C4-2B (cell line): Measurements from ENCODE around the gene GALNS.

Experiments
- CTCF ChIP-seq: fragments of 450-650 bp; conservative IDR thresholded peaks from 2 replicates; pipeline ENCODE4 v1.5.1; 2017; ENCODE audit warnings: mild to moderate bottlenecking
- ZFX ChIP-seq: fragments of 450-650 bp; IDR thresholded peaks from 2 replicates; pipeline ENCODE4 v1.6.1; 2017

DNA sequence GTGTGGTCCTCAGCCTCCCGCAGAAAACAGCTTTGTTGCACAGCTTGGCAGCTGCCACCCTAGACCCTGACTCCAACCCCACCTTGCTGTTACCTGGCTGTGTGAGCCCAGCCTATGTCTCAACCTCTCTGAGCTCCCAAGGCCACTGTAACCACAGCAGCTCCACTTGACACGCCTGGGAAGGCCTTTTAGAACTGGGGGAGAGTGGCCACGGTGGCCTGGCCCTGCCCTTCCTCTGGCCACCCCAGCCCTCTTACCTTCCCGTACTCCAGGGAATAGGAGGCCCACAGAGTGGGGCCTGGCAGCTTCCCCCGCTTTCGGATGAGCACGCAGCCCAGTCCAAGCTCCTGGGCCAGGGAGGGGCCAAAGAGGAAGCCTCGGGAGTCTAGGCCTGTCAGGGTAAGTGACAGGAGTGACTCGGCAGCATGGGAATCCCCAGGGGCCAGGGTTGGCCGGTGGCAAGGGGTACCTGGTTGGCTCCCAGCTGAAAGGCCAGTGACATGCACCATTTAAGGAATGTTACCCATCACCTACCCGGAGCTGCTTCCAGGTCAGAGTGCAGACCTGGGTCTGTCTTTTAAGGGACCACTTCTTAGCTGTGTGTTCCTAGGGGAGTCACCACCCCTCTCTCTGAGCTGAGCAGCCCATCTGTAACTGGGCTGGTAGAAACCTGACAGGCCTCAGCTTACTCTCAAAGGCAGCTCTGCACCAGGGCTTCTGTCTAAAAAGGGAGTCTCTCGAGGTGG lies 46.4 kb downstream of the GALNS start:
- no peak for TF ChIP-seq CTCF
- no peak for TF ChIP-seq ZFX
